ENCODE data around the gene WDFY1.
A peak's percentile ranks its signal among the peaks of the same experiment; 100 is the strongest.

The WDFY1 gene, protein sequence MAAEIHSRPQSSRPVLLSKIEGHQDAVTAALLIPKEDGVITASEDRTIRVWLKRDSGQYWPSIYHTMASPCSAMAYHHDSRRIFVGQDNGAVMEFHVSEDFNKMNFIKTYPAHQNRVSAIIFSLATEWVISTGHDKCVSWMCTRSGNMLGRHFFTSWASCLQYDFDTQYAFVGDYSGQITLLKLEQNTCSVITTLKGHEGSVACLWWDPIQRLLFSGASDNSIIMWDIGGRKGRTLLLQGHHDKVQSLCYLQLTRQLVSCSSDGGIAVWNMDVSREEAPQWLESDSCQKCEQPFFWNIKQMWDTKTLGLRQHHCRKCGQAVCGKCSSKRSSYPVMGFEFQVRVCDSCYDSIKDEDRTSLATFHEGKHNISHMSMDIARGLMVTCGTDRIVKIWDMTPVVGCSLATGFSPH

DNA sequence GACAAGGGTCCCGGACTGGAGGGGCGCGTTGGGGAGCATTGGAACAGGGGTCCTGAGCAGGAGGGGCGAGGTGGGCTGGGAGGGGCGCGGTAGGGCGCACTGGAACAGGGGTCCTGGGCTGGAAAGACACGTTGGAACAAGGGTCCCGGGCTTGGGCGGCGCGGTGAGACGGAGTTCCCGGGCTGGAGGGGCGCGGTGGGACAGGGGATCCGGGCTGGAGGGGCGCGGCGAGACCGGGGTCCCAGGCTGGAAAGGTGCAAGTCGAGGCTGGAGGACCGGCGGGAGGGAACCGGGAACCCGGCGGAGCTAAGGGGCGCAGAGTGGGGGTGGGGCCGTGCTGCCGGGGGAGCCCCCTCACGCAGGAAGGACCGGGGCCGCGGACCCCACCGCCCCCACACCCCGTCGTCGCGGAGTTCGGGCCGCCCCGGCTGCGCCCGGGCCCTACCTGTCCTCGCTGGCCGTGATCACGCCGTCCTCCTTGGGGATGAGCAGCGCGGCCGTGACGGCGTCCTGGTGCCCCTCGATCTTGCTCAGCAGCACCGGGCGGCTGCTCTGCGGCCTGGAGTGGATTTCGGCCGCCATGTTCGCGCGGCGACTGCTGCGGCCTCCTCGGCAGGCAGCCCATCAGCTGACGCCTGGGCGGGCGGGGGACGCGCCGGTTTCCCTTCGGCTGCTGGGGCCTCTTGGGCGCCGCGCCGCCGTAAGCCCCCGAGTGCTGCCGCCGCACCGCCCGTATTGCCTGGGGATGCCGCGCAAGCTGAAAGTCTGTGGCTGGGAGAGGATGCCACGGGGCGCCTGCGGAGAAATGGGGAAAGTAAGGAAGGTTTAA lies at the start of gene WDFY1:
WDFY1 (minus strand) TSS at position 633 of the 829 bp plus-strand sequence; CDS start at position 582, 51 bp downstream.
- peak; percentile 49 for DNase-seq

GRCh38 chr2:223994562-223995162 lies 49.5 kb upstream of the WDFY1 start:
- no peak for DNase-seq

DNA sequence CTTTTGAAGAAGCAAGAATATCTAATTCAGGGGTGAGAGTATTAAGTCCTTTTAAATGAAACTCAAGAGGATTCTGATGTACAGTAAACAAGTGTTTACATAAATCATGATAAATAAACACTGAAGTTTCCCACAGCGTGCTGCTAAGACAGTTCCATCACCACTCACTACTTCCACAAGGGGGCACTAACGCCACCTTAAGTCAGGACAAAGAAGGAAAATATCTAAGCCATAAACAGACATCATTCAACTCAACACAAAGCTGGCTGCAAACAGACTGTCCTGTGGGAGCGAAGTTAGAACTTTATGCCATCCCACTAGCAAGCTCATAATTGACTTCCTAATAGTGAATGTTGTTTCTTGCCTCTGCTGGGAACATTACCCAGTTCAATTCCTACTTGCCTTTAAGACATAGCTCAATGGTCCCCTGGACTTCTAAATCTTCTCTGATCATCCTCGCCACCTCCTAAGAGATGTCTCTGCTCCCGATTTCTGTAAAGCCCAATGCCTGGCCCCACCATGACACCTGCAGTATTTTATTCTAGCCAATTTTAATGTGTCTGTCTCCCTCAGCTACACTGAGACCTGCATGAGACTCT lies 48.6 kb upstream of the WDFY1 start:
- DNase-seq: no peak

DNA sequence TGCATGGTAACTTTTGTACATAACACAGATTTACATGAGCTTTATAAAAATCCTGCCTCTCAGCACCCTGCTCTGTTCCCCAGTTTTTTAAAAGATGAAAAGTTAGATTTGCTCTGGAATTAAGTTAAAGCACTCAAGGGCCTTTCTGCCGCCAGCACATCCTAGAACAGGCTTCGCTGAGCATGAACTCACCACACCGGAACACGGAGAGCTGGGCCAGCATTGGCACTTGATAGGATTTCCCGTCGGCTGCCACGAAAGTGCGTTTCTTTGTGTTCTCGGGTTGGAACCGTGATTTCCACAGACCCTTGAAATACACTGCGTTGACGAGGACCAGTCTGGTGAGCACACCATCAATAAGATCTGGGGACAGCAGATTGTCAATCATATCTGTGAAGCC lies 46.5 kb upstream of the WDFY1 start:
- no peak for DNase-seq

DNA sequence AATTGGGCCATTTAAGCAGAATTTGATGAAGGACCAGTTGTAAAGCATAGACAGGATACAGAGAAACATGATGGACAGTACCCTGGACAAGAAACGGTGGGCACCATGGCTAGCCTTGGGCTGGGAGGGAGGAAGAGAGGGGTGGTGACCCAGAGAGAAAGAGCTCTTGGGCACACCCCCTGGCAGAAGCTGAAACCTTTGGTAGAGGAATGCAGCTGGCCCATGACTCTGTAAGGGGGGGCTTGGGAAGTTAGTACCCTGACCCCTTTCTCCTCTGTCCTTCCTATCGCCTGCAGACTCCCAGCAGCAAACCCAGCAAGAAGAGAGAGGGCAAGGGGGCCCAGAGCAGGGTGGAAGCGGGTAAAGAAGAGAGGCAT lies 44.7 kb upstream of the WDFY1 start:
- no peak for DNase-seq

- no peak for DNase-seq
Measured at GRCh38 chr2:223989206-223989855, 44.2 kb upstream of the WDFY1 start.

DNA sequence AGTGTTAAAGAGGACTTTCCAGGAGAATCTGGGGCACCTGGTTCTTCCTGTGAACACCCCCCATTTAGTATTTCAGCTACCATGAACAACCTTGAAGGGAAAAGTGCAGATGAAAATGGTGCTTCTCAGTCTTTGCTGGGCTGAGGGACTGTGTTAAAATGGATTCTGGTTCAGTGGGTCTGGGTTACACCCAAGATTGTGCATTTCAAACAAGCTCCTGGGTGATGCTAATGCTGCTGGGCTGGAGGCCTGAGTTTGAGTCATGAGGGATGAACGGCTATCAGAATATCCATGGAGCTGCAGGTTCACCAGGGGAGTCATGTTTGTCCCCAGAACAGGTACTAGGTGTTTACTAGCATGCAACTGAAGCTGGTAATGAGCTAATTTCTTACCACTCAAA lies 36.1 kb upstream of the WDFY1 start:
- DNase-seq: no peak

DNA sequence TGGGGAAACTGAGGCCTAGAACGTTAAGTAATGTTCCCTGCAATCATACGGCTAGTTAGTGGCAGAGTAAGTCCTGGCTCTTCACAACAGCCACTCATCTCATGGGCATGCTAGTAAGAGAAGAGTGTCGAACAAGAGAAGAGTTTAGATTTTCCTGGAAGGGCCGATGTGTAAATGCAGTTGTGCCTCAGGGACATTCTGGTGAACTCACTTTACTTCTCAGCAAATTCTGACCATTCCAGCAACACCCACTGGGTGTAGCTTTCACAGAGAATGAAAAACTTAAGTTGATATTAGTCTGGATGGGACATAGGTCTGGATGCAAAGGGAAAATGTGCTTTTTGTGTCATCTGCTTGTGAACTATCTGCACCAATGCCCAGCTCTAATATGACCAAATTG lies 35.7 kb upstream of the WDFY1 start:
- DNase-seq: no peak

GRCh38 chr2:223980397-223980735 lies 35.2 kb upstream of the WDFY1 start:
- DNase-seq: no peak

GRCh38 chr2:223979730-223980396 lies 34.7 kb upstream of the WDFY1 start:
- no peak for DNase-seq

DNA sequence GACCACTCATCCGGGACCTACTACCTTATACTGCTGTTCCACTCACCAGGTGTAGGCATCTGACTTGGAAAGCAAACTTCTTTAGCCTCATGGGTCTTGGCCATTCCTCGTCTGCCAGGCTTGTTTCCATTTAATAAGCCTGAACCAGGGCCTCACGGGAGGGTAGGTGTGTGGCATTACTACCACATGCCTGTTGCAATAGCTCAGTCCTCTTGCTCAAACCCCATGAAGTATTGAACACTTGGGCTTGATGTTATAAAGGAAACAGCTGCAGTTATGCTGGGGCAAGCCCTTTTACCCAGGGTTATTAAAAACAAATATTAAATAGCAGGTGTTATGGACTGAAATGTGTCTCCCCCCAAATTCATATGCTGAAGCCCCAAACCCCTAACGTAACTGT lies 33.3 kb upstream of the WDFY1 start:
- DNase-seq: no peak

GRCh38 chr2:223976635-223977226 lies 31.6 kb upstream of the WDFY1 start:
- no peak for DNase-seq

DNA sequence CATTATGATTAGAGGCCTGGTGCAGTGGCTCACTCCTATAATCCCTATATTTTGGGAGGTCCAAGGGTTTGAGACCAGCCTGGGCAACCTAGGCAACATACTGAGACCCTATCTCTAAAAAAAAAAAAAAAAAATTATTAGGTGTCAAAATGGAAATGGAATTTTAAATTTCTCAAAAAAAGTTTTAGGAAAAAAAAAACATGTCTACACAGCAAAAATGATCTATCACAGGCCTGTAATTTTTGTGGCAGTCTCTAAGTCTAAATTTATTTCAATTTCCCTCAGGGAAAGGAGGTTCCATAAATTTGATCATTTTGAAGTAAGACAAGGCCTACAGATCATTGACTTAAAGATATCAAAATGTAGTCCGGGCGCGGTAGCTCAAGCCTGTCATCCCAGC lies 28.5 kb upstream of the WDFY1 start:
- DNase-seq: no peak

GRCh38 chr2:223972656-223973102 lies 27.5 kb upstream of the WDFY1 start:
- DNase-seq: no peak

GRCh38 chr2:223971731-223972130 lies 26.6 kb upstream of the WDFY1 start:
- DNase-seq: no peak

DNA sequence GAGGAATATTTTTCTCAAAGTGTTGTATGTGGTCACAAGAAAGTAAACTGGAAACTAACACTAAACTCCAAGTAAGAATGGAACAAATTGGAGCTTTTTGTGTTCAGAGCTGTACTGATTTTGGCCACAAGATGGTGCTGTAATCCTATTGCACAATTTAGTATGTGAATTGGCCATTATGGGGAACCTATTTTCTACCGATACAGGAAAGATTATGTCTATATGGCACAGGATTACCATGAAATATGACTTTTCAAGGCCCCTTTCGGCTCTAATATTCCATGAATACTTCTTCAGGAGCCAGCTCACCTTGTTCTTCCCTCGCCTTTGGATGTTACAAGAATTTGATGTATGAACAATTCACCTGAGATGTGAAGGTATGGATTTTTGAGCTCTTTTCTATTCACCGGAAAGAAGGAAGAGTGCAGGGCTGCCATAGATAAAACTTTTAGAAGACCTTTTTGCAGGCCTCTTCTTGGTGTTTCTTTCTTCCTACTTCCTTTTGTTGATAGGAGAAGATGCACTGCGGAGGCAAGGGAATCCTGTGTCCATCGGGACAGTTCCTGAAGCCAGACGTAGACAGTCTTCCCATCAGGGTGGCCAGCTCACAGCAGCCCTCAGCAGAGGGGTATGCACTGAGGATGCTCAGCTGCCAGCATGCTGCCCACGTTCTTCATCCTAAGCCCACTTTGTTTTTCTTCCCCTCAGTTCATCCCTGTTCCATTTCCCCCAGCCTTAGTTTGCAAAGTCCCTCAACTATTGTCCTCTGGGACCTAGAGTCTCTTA lies 25.4 kb upstream of the WDFY1 start:
- DNase-seq: no peak

GRCh38 chr2:223969856-223970255 lies 24.7 kb upstream of the WDFY1 start:
- DNase-seq: no peak

DNA sequence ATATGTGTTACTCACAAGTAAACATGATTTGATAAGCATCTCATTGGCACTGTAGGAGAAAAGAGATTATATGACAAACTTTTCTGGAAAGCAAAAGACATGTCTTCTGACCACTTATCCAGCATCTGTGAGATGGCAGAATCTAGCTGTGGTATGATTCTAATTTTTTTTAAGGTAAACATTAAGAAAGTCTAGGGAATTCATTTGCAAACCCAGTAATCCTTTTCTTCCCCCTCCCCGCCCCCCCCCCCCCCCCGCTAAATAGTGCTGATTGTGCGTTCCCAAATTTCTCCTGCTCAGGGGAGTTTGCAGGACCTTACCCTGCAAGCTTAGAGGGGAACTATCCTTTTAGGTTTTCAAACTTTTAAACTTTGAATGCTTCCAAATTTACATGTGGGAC lies 24.2 kb upstream of the WDFY1 start:
- no peak for DNase-seq

GRCh38 chr2:223967981-223968380 lies 22.8 kb upstream of the WDFY1 start:
- no peak for DNase-seq

DNA sequence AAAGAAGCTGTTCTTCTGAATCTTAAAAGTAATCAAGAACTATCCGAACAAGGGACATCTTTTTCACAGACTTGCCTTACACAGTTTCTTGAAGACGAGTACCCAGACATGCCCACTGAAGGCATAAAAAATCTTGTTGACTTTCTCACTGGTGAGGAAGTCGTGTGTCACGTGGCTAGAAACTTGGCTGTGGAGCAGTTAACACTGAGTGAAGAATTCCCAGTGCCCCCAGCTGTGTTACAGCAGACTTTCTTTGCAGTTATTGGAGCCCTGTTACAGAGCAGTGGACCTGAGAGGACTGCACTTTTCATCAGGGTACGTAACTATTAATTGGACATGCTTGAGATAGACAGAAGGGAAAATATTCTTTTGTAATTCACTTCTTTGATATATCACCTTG lies 14.6 kb upstream of the WDFY1 start:
- DNase-seq: no peak

Measured in NCI-H2081 treated with DMSO at 0.1 percent for 48 hours (cell line).